Measurements from ENCODE around the gene EHD3. TPM values are rescaled to one million over a fixed set of nuclear protein-coding genes. Genes with fewer than 3 reads are reported as not detected.

The EHD3 gene
- total and polyA plus RNA-seq, 10 of the 15 experiments (the other 5 are each of a cell fraction or from before 2014, with no cell fraction given), result 1.1 to 10.9 (median 8.2) TPM

DNA sequence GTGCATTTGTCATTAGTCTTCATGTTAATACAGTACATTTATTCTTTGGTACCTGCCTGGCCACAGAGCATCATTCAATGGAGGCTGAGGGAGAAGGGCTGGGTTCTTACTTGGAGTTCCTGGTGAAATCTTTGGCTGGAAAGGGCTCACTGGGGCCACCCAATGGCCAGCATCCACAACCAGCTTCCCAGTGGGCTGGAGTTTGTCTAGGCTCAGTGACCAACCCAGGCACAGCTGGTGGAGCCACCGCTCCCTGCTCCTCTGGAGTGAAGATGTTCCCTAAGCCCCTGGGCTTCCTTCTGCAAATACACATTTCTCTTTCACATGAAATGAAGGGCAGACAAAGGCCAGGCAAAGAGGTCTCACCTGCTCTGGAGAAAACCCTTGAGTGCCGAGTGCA lies 34.4 kb downstream of the EHD3 start (continued):
- TF ChIP-seq RAD21 (IDR thresholded peaks at IDR 0.05; ENCODE audit: insufficient read depth, low read depth, low read length) (no peak), TCF7 (IDR thresholded peaks at IDR 0.05; ENCODE audit: borderline replicate concordance) (no peak), SMARCA5 (IDR thresholded peaks at IDR 0.05) (no peak), EGR1 (IDR thresholded peaks at IDR 0.05; ENCODE audit: borderline replicate concordance in 1 of 2, low read depth in 2 of 2, low read length in 2 of 2) (no peak)
- TF ChIP-seq, protein P1, sequence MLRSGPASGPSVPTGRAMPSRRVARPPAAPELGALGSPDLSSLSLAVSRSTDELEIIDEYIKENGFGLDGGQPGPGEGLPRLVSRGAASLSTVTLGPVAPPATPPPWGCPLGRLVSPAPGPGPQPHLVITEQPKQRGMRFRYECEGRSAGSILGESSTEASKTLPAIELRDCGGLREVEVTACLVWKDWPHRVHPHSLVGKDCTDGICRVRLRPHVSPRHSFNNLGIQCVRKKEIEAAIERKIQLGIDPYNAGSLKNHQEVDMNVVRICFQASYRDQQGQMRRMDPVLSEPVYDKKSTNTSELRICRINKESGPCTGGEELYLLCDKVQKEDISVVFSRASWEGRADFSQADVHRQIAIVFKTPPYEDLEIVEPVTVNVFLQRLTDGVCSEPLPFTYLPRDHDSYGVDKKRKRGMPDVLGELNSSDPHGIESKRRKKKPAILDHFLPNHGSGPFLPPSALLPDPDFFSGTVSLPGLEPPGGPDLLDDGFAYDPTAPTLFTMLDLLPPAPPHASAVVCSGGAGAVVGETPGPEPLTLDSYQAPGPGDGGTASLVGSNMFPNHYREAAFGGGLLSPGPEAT (IDR thresholded peaks at IDR 0.05; ENCODE audit: low read depth), result no peak
- TF ChIP-seq, protein P2, sequence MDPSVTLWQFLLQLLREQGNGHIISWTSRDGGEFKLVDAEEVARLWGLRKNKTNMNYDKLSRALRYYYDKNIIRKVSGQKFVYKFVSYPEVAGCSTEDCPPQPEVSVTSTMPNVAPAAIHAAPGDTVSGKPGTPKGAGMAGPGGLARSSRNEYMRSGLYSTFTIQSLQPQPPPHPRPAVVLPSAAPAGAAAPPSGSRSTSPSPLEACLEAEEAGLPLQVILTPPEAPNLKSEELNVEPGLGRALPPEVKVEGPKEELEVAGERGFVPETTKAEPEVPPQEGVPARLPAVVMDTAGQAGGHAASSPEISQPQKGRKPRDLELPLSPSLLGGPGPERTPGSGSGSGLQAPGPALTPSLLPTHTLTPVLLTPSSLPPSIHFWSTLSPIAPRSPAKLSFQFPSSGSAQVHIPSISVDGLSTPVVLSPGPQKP (IDR thresholded peaks at IDR 0.05; ENCODE audit: low read depth, low read length), result no peak

DNA sequence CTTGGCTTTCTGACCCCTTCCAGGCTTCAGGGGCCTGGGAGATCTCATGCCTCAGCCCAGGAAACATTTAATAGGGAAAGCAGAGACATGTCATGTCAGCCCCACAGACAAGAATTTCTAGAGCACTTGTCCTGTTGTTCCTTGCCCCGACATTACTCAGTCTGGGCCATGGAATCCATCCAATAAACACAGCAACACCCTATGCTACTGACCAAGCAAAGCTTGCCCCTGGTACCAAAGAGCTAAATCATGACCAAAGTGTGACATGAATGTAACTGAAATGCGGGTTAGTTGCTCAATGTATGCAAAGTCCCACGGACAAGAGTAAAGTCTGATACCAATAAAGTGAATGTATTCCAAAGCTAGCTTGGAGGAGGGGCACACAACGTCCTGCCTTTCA lies 35.1 kb downstream of the EHD3 start:
- FAIRE-seq, result no peak
- WGBS (ENCODE audit: insufficient coverage, insufficient replicate concordance, low lambda C conversion rate, missing lambda C conversion rate), result 3% methylated on average over 4 of the region's 4 CpGs
- no peak for TF ChIP-seq IKZF2 (IDR thresholded peaks at IDR 0.05)
- TF ChIP-seq ZBTB4 (CRISPR knock-in tag; IDR thresholded peaks at IDR 0.05), result no peak
- no peak for TF ChIP-seq RELA (IDR thresholded peaks at IDR 0.05; ENCODE audit: borderline replicate concordance, partially characterized antibody)
- TF ChIP-seq, protein P3, sequence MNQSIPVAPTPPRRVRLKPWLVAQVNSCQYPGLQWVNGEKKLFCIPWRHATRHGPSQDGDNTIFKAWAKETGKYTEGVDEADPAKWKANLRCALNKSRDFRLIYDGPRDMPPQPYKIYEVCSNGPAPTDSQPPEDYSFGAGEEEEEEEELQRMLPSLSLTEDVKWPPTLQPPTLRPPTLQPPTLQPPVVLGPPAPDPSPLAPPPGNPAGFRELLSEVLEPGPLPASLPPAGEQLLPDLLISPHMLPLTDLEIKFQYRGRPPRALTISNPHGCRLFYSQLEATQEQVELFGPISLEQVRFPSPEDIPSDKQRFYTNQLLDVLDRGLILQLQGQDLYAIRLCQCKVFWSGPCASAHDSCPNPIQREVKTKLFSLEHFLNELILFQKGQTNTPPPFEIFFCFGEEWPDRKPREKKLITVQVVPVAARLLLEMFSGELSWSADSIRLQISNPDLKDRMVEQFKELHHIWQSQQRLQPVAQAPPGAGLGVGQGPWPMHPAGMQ (IDR thresholded peaks at IDR 0.05; ENCODE audit: borderline replicate concordance), result no peak
- TF ChIP-seq, protein P4, sequence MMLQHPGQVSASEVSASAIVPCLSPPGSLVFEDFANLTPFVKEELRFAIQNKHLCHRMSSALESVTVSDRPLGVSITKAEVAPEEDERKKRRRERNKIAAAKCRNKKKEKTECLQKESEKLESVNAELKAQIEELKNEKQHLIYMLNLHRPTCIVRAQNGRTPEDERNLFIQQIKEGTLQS (IDR thresholded peaks at IDR 0.05; ENCODE audit: borderline replicate concordance, extremely low read depth, low read depth, low read length), result no peak
- TF ChIP-seq MYC (IDR thresholded peaks at IDR 0.05; ENCODE audit: insufficient read depth, insufficient read length, insufficient replicate concordance, low read length, severe bottlenecking), result no peak
- no peak for TF ChIP-seq ZNF217 (IDR thresholded peaks at IDR 0.05)
- no peak for TF ChIP-seq RAD21 (IDR thresholded peaks at IDR 0.05; ENCODE audit: insufficient read depth, low read depth, low read length)
- TF ChIP-seq RUNX3 (IDR thresholded peaks at IDR 0.05; ENCODE audit: low read length), result no peak

More for the DNA sequence above, 35.1 kb downstream of the EHD3 start:
- RAD21 ChIA-PET (ENCODE audit: unreplicated experiment), result interaction anchor here (0.6 to 1.1 kb wide), 3 partner anchors 14 to 101 kb away, joined by 3 to 4 read pairs (median 3); no protein-coding TSS in a partner anchor
- H3K79me2 ChIP-seq (ENCODE audit: control insufficient read depth, insufficient read depth, low read length), result no peaks in the 10 kb centered on the region
- no peaks in the 10 kb centered on the region for H3K36me3 ChIP-seq (ENCODE audit: control insufficient read depth in 2 of 2, insufficient read depth in 2 of 2, low read length in 1 of 2)
- CTCF ChIA-PET, result interaction anchor here (1.0 kb wide), 1 partner anchor 99 kb away, joined by 5 read pairs; no protein-coding TSS in a partner anchor
- no TSS peak for BruUV-seq (replicated peaks)
- 0 out of 2 replicates have a peak, but pooled peaks cover 2% of the 10 kb centered on the region for H4K20me1 ChIP-seq (ENCODE audit: control insufficient read depth, insufficient read depth)
- POLR2A ChIA-PET, result interaction anchor here (0.6 kb wide), 1 partner anchor 1037 kb away, joined by 3 read pairs; no protein-coding TSS in a partner anchor
- ATAC-seq (no peak), DNase-seq (ENCODE audit: low read depth, low spot score) (no peak)
- no peak overlapping the region for H3K4me2 ChIP-seq (ENCODE audit: control insufficient read depth, insufficient read depth)
- H3K9me3 ChIP-seq (replicated peaks; ENCODE audit: control insufficient read depth, insufficient read depth, low read length), result no peaks in the 10 kb centered on the region
- peaks cover 0 to 3% of the 10 kb centered on the region in 2 experiments; a peak in 2 of 4 replicates for H3K27me3 ChIP-seq (replicated peaks in 1 of 2; ENCODE audit: control insufficient read depth in 2 of 2, insufficient read depth in 2 of 2, low read length in 1 of 2)
- H3K9ac ChIP-seq (ENCODE audit: control insufficient read depth, insufficient read depth, low read length), result no peak overlapping the region
- SMC1A ChIA-PET (ENCODE audit: uncharacterized antibody, unreplicated experiment), result interaction anchor here (1.0 to 1.5 kb wide), 3 partner anchors 10 to 32 kb away, joined by 3 to 4 read pairs (median 4); no protein-coding TSS in a partner anchor
- H3K4me3 ChIP-seq, result no peak overlapping the region
- no peak overlapping the region for H2AFZ ChIP-seq (ENCODE audit: control insufficient read depth, low read depth, low read length)
- in situ Hi-C loops (cut with MboI) (no loop called here), intact Hi-C loops (cut with micrococcal nuclease; ENCODE audit: unreplicated experiment) (no loop called here)
- H3K4me1 ChIP-seq (ENCODE audit: control insufficient read depth, insufficient read depth, low read length), result no peaks in the 10 kb centered on the region
- H3K27ac ChIP-seq (ENCODE audit: control insufficient read depth, insufficient read depth), result no peak overlapping the region
